ENCODE data around the gene IFITM2.
"Not testable (repeated sequence)": the region's sequence is repeated elsewhere in the genome, so short reads cannot be mapped to it uniquely, and the experiment has no call there.

The IFITM2 gene

GRCh38 chr11:325796-326591 is 18.4 kb downstream of the IFITM2 start:
- DNase-seq (ENCODE audit: low spot score): no peak

DNA sequence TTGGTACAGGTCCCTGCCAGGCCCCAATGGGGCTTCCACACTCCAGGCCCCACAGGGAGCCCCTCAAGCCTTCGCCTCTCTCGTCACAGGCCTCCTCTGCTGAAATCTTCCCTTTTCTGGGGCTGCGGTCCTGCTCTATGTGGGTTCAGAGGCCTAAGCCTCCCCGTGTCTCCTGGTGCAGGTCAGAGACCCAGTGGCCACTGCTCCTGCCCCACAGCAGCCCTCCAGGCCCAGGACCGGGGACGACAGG is 18.9 kb downstream of the IFITM2 start:
- no peak for DNase-seq (ENCODE audit: low spot score)

DNA sequence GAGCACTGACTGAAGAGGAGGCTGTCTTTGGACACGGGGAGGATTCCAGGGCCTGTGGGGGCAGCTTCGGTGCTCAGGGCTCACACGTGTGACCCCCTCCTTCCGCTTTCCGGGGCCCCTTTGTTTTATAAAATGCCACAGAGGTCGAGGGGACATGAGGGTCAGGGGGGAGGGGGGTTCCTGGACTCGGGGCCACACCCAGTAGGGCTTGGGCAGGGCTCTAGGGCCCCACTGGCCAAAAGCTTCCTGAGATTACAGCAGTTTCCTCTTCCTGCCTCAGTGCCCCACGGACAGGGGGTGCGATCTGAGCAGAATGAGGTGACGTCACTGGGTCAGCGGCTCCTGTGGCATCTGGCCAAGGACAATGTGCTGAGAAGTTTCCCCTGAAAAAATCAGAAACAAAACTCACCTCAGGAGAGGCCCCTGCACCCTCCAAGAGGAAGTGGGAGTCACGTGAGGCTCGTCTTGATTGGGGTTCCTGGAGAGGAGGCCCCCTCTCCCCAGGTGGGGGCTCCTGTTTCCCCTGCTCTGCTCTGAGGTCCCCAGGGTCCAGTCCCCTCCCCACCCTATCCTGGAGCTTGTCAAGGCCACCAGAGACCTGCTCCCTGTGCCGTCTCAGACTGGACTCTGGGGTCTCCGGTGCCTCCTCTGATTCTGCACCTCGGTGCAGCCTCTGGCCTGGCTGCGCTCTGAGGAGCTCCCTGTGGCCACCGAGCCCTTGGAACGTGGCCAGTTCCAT is 19.4 kb downstream of the IFITM2 start:
- no peak for DNase-seq (ENCODE audit: low spot score)

DNA sequence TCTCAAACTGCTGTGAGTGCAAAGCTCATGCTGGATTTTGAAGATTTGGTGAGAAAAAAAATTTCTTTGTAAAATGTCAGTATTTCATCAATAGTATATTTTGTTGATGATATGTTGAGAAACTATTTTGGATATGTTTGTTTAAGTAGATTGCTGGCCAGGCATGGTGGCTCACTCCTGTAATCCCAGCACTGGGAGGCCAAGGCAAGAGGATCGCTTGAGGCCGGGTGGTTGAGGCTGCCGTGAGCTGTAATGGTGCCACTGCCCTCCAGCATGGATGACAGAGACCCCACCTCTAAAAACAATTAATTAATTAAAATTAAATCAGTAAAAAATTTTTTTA is 19.9 kb downstream of the IFITM2 start:
- no peak for DNase-seq (ENCODE audit: low spot score)

DNA sequence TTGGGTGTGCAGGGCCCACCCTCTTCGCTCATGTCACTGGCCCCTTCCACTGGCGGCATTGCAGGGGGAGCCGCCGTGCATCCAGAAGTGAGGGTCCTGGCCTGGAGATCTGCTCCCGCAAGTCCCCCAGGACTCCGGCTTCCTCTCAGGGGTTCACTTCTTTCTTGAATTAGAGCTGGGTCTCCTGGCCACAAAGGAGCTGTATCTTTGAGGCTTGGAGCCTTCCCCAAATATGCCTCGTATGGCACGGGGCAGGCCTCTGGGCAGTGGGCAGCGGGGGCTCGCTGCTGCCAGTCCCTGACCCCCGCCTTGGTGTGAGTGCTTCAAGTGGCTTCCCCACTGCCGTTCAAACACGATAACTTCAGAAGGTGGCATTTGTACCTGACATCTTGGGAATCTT is 20.4 kb downstream of the IFITM2 start:
- no peak for DNase-seq (ENCODE audit: low spot score)

- DNase-seq (ENCODE audit: low spot score): not testable (repeated sequence)
These were observed 21.0 kb downstream of the IFITM2 start for GRCh38 chr11:328516-329100.

GRCh38 chr11:329886-330253 is 22.3 kb downstream of the IFITM2 start:
- DNase-seq (ENCODE audit: low spot score): no peak

GRCh38 chr11:330307-330693 is 22.7 kb downstream of the IFITM2 start:
- no peak for DNase-seq (ENCODE audit: low spot score)

GRCh38 chr11:330694-331357 is 23.2 kb downstream of the IFITM2 start:
- no peak for DNase-seq (ENCODE audit: low spot score)

- DNase-seq (ENCODE audit: low spot score): no peak
These were observed 23.9 kb downstream of the IFITM2 start for GRCh38 chr11:331358-332060.

DNA sequence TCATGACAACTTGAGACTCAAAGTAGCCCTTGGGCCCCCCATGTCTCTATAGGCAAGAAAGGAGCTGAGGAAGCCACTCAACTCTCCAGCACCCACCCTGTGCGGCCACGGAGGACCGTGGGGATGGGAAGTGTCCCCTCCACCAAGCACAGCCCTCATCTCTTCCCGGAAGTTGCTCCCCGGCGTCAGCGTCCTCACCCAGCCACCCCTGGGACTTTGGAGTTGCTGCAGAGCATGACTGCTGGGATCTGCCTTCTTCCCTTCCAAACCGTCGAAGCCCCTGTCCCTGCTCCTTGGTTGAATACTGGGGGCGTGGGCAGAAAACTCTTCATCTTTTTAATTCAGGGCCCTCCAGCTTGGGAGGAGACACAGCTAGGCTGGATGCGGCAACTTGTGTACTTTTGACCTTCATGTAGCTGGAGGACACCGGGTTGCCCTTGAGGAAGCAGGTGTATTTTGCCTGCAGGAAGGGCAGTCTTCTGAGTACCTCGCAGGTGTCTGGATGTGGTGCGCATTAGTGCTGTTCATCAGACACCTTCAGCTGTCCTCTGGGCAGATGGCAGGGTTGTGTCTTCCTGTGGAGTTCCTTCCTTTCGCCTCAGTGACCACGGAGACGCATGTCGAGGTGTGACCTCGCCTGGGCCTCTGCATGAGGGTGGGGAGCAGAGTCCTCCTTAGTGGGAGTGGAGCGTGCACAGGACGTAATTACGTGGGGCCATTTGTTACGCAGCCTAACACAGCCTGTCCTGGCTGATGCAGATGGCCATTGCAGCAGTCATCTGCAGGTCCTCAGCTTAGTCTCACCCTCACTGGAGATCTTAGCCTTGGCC is 25.2 kb downstream of the IFITM2 start:
- DNase-seq (ENCODE audit: low spot score): no peak

DNA sequence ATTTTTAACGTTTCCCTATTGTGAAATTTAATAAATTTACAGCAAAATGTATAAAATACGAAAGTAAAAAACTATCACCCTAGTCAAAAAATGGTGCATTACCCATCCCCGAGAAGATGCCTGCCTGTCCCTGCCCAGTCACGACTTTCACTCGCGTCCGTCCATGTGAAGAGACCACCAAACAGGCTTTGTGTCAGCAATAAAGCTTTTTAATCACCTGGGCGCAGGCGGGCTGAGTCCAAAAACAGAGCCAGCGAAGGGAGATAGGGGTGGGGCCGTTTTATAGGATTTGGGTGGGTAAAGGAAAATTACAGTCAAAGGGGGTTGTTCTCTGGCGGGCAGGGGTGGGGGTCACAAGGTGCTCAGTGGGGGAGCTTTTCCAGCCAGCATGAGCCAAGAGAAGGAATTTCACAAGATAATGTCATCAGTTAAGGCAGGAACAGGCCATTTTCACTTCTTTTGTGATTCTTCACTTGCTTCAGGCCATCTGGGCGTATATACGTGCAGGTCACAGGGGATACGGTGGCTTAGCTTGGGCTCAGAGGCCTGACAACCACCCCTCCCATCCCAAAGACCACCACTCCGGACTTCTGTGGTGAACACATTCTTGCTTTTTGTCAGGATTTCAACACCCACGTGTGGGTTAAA is 26.1 kb downstream of the IFITM2 start:
- not testable (repeated sequence) for DNase-seq (ENCODE audit: low spot score)

GRCh38 chr11:334264-334994 is 26.8 kb downstream of the IFITM2 start:
- DNase-seq (ENCODE audit: low spot score): no peak

- no peak for DNase-seq (ENCODE audit: low spot score)
These were observed 28.4 kb downstream of the IFITM2 start for GRCh38 chr11:335779-336658.

DNA sequence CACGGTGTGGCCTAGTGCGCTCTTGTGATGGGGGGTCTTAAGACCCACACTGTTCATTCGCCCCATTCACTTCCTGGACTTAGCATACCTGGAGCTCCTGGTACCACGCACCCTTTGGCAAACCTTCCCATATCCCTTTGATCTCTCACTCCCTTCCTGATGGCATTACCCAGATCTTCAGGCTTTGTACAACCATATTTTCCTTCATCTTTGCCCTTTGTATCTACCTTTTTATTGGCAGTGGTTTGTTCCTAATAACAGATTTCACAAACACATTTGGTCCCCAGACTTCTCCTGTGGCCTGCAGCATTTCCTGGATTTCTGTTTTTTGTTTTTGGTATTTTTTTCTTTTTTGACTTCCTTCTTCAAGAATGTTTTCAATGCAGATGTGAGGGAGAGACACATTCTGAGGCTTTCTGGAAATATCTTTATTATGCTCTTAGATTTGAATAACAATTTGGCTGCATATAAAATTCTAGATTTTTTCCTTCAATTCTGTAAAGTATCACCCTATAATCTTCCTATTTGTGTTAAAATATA is 29.1 kb downstream of the IFITM2 start:
- no peak for DNase-seq (ENCODE audit: low spot score)

- DNase-seq (ENCODE audit: low spot score): no peak
These were observed 30.1 kb downstream of the IFITM2 start for GRCh38 chr11:337711-338110.

- no peak for DNase-seq (ENCODE audit: low spot score)
These were observed 32.3 kb downstream of the IFITM2 start for GRCh38 chr11:339963-340362.

DNA sequence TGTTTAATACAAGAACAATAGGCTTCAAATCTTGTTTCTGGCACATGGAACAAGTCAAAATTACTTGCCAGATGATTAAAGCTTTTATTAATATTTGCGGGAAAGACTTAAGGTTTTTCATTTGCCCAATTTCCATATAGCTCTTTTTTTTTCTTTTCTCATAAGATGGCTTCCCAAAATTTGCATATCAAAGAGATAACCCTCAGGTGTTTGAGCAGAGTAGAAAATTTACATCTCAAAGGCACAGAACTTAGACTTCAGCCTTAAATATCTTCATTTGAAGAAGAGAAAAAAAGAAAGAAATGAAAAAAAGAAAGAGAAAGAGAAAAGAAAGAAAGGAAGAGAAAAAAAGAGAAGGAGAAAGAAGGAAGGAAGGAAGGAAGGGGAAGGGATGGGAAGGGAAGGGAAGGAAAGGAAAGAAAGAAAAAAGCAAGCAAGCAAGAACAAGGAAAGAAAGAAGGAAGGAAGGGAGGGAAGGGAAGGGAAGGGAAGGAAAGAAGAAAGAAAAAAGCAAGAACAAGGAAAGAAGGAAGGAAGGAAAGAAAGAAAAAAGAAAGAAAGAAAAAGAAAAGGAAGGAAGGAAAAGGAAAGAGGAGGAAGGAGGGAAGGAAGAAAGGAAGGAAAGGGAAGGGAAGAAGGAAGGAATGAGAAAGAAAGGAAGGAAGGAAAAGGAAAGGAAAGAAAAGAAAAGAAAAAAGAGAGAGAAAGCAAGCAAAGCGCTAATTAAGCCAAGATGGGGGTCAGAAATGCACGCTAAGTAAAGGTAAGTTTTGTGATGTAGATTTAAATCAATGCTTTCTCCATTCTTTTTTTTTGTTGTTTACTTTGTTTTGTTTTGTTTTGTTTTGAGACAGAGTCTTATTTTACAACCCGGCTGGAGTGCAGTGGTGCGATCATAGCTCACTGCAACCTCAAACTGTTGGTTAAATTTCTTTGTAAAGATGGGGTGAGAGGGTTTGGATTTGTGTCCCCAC is 33.2 kb downstream of the IFITM2 start:
- no peak for DNase-seq (ENCODE audit: low spot score)

Data from cerebellar cortex (tissue), 1 donor.